K562 (cell line): ENCODE data around the gene TCF7.

Source experiments
- USF1 ChIP-seq: sonication (generic); formaldehyde crosslinking; IDR thresholded peaks from 2 replicates; pipeline ENCODE4 v1.9.0; 2022; ENCODE audit warnings: mild to moderate bottlenecking, missing genetic modification reagents
- ZNF165 ChIP-seq: fragments of 250-450 bp; sonication (Bioruptor Pico); IDR thresholded peaks from 2 replicates; pipeline ENCODE4 v1.4.0; 2020; ENCODE audit warnings: borderline replicate concordance
- ZZZ3 ChIP-seq: fragments of 450-650 bp; IDR thresholded peaks from 2 replicates; pipeline ENCODE4 v1.6.1; 2016; ENCODE audit warnings: antibody characterized with exemption, mild to moderate bottlenecking, moderate library complexity

DNA sequence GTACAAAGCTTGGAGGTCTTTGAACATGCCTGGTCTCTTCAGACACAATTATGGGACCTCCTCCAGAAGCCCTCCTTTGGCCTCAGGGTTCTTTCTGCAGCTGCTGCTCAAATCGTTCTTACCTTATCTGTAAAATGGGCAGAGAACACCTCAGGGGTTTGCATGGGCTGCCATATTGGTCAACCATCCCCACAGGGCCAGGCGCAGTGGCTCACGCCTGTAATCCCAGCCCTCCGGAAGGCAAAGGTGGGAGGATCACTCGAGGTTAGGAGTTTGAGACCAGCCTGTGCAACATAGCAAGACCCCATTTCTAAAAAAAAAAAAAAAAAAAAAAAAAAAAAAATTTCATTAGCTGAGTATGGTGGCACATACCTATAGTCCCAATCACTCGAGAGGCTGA, 29.1 kb upstream of the TCF7 start:
- TF ChIP-seq ZZZ3, result no peak
- TF ChIP-seq USF1 (CRISPR knock-in tag), result no peak
- no peak for TF ChIP-seq ZNF165 (CRISPR knock-in tag)
